ENCODE results near the gene SMIM35. TPM values are rescaled to one million over a fixed set of nuclear protein-coding genes. Genes with fewer than 3 reads are reported as not detected.

SMIM35 gene
- total and polyA plus RNA-seq, 2 donors (not counting 1 experiment from before 2014, with no cell fraction given), result not detected

DNA sequence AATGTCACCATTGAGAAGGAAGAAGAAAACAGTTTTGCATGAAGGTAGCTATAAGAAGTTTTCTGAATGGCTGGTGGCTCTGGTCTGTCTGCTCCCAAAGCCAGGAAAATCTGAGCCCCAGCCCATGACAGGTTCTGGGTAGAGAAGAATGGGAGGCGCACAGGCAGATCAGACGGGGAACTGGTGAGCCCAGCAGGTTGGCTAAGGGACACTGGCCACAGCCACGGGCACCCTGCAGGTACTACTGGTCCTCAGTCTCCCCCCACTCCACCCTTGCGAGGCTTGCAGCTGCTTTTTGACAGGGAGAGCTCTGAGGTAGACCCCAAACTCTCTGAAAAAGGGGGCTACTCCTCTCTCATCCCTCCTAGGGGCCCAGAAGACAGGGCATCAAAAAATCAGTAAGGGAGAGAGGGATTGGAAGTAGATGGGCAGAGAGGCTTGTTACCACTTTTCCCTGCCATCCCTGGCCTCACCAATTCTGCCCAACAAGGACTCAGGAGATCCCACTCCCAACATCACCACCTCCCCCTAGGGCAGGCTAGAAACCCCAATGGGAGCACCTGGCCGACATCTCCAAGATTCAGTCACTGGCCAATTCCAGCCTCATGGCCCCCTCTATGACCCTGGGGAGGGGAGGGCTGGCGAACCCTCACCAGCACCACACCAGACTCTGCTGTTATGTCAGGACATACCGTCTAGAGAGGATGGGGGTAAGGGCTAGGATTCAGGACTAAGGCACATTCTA lies 48.5 kb upstream of the SMIM35 start:
- Histone ChIP-seq H3K9ac (ENCODE audit: insufficient read depth, low read length) (no peak overlapping the region), H3K36me3 (ENCODE audit: control insufficient read depth, insufficient read depth, low read length) (no peaks in the 10 kb centered on the region), H3K79me2 (ENCODE audit: control insufficient read depth, insufficient read depth, low read length) (no peaks in the 10 kb centered on the region), H3K27me3 (ENCODE audit: control insufficient read depth, insufficient read depth, low read length) (no peaks in the 10 kb centered on the region), H3K9me3 (ENCODE audit: control insufficient read depth, insufficient read depth, low read depth, low read length) (no peaks in the 10 kb centered on the region), H3K27ac (ENCODE audit: insufficient read depth, low read length) (no peak overlapping the region), H2AFZ (ENCODE audit: low read length) (no peak overlapping the region), H3K4me1 (ENCODE audit: control insufficient read depth, extremely low read depth, insufficient read depth, low read length) (no peaks in the 10 kb centered on the region), H4K20me1 (ENCODE audit: control insufficient read depth, extremely low read depth, insufficient read depth, low read length) (no peaks in the 10 kb centered on the region), H3K4me2 (ENCODE audit: extremely low read depth, insufficient read depth, low read length) (no peak overlapping the region), H3K4me3 (replicated peaks in 1 of 4; ENCODE audit: control extremely low read depth in 1 of 4, insufficient read depth in 1 of 4, low read depth in 3 of 4, low read length in 4 of 4) (no peak overlapping the region)
- DNase-seq (ENCODE audit: low read depth in 2 of 2), result no peak
- no peak for TF ChIP-seq EZH2 (IDR thresholded peaks at IDR 0.05; ENCODE audit: low read length, missing control alignments)

DNA sequence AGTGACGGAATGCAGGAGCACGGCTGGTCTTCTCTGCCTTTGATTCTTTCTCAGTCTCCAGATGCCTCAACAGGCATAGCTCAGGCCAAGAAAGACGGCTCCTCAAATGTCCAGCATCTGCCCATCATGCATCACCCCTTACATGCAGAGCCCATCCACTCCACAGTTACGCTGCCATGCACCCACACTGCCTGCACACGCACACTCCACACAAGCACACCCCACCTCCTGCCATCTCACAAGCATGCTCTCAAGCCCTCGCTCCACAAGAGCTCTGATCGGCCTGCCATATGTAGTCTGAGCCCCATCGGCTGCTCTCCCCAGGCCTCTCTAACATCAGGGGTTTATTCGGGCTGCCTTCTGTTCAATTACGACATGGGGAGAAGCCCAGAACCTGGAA lies 47.1 kb upstream of the SMIM35 start:
- no peaks in the 10 kb centered on the region for H4K20me1 ChIP-seq (ENCODE audit: control insufficient read depth, extremely low read depth, insufficient read depth, low read length)
- DNase-seq (ENCODE audit: low read depth in 2 of 2), result no peak
- no peak overlapping the region for H2AFZ ChIP-seq (ENCODE audit: low read length)
- H3K4me2 ChIP-seq (ENCODE audit: extremely low read depth, insufficient read depth, low read length), result no peak overlapping the region
- H3K9me3 ChIP-seq (ENCODE audit: control insufficient read depth, insufficient read depth, low read depth, low read length), result no peaks in the 10 kb centered on the region
- H3K36me3 ChIP-seq (ENCODE audit: control insufficient read depth, insufficient read depth, low read length), result no peaks in the 10 kb centered on the region
- no peaks in the 10 kb centered on the region for H3K27me3 ChIP-seq (ENCODE audit: control insufficient read depth, insufficient read depth, low read length)
- no peak overlapping the region for H3K4me3 ChIP-seq (replicated peaks in 1 of 4; ENCODE audit: control extremely low read depth in 1 of 4, insufficient read depth in 1 of 4, low read depth in 3 of 4, low read length in 4 of 4)
- H3K27ac ChIP-seq (ENCODE audit: insufficient read depth, low read length), result no peak overlapping the region
- H3K4me1 ChIP-seq (ENCODE audit: control insufficient read depth, extremely low read depth, insufficient read depth, low read length), result no peaks in the 10 kb centered on the region
- no peaks in the 10 kb centered on the region for H3K79me2 ChIP-seq (ENCODE audit: control insufficient read depth, insufficient read depth, low read length)
- no peak overlapping the region for H3K9ac ChIP-seq (ENCODE audit: insufficient read depth, low read length)
- TF ChIP-seq CTCF (conservative IDR thresholded peaks at IDR 0.05 in 1 of 2, IDR thresholded peaks at IDR 0.05 in 1 of 2; ENCODE audit: low read depth in 1 of 2, low read length in 2 of 2), result no peak
- TF ChIP-seq EZH2 (IDR thresholded peaks at IDR 0.05; ENCODE audit: low read length, missing control alignments), result no peak

- no peak for DNase-seq (ENCODE audit: low read depth in 2 of 2)
- Histone ChIP-seq H3K27ac (ENCODE audit: insufficient read depth, low read length) (no peak overlapping the region), H4K20me1 (ENCODE audit: control insufficient read depth, extremely low read depth, insufficient read depth, low read length) (no peaks in the 10 kb centered on the region), H2AFZ (ENCODE audit: low read length) (no peak overlapping the region), H3K36me3 (ENCODE audit: control insufficient read depth, insufficient read depth, low read length) (no peaks in the 10 kb centered on the region), H3K4me3 (replicated peaks in 1 of 4; ENCODE audit: control extremely low read depth in 1 of 4, insufficient read depth in 1 of 4, low read depth in 3 of 4, low read length in 4 of 4) (no peak overlapping the region), H3K4me2 (ENCODE audit: extremely low read depth, insufficient read depth, low read length) (no peak overlapping the region), H3K79me2 (ENCODE audit: control insufficient read depth, insufficient read depth, low read length) (no peaks in the 10 kb centered on the region), H3K9ac (ENCODE audit: insufficient read depth, low read length) (no peak overlapping the region), H3K27me3 (ENCODE audit: control insufficient read depth, insufficient read depth, low read length) (no peaks in the 10 kb centered on the region), H3K4me1 (ENCODE audit: control insufficient read depth, extremely low read depth, insufficient read depth, low read length) (no peaks in the 10 kb centered on the region), H3K9me3 (ENCODE audit: control insufficient read depth, insufficient read depth, low read depth, low read length) (no peaks in the 10 kb centered on the region)
- TF ChIP-seq CTCF (conservative IDR thresholded peaks at IDR 0.05 in 1 of 2, IDR thresholded peaks at IDR 0.05 in 1 of 2; ENCODE audit: low read depth in 1 of 2, low read length in 2 of 2), result no peak
- no peak for TF ChIP-seq EZH2 (IDR thresholded peaks at IDR 0.05; ENCODE audit: low read length, missing control alignments)
Measured at GRCh38 chr11:118132385-118133151, 45.8 kb upstream of the SMIM35 start.
